Immature natural killer cell (primary cell): Measurements from ENCODE around the gene AIG1. TPM values are rescaled to one million over a fixed set of nuclear protein-coding genes. Genes with fewer than 3 reads are reported as not detected.
"Not testable (repeated sequence)": the region's sequence is repeated elsewhere in the genome, so short reads cannot be mapped to it uniquely, and the experiment has no call there.

Experiments
- DNase-seq, 3 donors: peaks; one replicate each; pipeline ENCODE4 v3.0.0; 2022; ENCODE audit warnings: mixed read lengths in 1 of 3
- H3K27ac Mint-ChIP-seq, 6 donors: one replicate each; pipeline ENCODE4 v1.8.0; 2020; ENCODE audit warnings: mixed read lengths in 6 of 6, mild to moderate bottlenecking in 5 of 6, inconsistent platforms in 4 of 6, moderate library complexity in 3 of 6
- H3K27me3 Mint-ChIP-seq, 3 donors: one replicate each; pipeline ENCODE4 v1.8.0; 2020 to 2021; ENCODE audit warnings: low read depth in 3 of 3, mild to moderate bottlenecking in 3 of 3, mixed read lengths in 3 of 3, moderate library complexity in 3 of 3, inconsistent platforms in 1 of 3
- H3K36me3 Mint-ChIP-seq, 3 donors: one replicate each; pipeline ENCODE4 v1.8.0; 2020; ENCODE audit warnings: mixed read lengths in 3 of 3, inconsistent platforms in 2 of 3, mild to moderate bottlenecking in 2 of 3
- H3K4me1 Mint-ChIP-seq, 2 donors: one replicate each; pipeline ENCODE4 v1.8.0; 2020; ENCODE audit warnings: inconsistent platforms in 2 of 2, mild to moderate bottlenecking in 2 of 2, mixed read lengths in 2 of 2, moderate library complexity in 1 of 2
- H3K4me3 Mint-ChIP-seq, 5 donors: one replicate each; pipeline ENCODE4 v1.8.0; 2020; ENCODE audit warnings: mild to moderate bottlenecking in 5 of 5, mixed read lengths in 5 of 5, inconsistent platforms in 3 of 5, moderate library complexity in 3 of 5
- H3K9me3 Mint-ChIP-seq, 6 donors: one replicate each; pipeline ENCODE4 v1.8.0; 2020; ENCODE audit warnings: mild to moderate bottlenecking in 6 of 6, mixed read lengths in 6 of 6, inconsistent platforms in 4 of 6, moderate library complexity in 3 of 6
- polyA plus RNA-seq, 3 donors: library from polyadenylated mRNA; unstranded; fragments of 300-500 nt; fragmentation: Illumina TruSeq; gene quantifications; one replicate each; pipeline ENCODE4 v1.2.3, GENCODE V29; 2021

The AIG1 gene
- polyA plus RNA-seq, 3 donors from 2014 or later: 4.6 to 17.8 (median 12.3) TPM

DNA sequence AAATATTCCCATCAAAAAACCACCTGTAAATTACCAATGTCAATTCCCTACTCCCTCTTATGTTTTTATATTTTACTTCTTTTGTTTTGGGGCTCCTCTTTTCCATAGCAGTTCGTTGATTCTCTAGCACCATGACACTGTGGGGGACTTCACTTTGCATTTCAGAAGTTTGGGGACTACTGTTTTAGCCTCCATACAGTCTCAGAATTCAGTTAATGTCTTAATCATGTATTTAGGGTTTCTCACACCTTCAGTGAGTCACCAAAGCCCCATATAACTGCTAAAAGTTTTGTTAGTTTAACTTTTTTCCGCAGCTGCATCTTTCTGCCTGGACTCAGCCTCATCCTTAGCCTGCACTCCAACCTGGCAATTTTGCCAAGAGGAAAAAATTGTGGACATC lies 20.7 kb upstream of the AIG1 start:
- Mint-ChIP-seq H3K4me1 (no peaks in the 10 kb centered on the region), H3K4me3 (no peak overlapping the region), H3K27me3 (peaks cover 3 to 23% (median 5%) of the 10 kb centered on the region in 3 donors), H3K36me3 (peaks cover 0 to 3% (median 0%) of the 10 kb centered on the region in 3 donors), H3K9me3 (peaks cover 0 to 2% (median 0%) of the 10 kb centered on the region in 6 donors), H3K27ac (no peak overlapping the region)
- no peak for DNase-seq

DNA sequence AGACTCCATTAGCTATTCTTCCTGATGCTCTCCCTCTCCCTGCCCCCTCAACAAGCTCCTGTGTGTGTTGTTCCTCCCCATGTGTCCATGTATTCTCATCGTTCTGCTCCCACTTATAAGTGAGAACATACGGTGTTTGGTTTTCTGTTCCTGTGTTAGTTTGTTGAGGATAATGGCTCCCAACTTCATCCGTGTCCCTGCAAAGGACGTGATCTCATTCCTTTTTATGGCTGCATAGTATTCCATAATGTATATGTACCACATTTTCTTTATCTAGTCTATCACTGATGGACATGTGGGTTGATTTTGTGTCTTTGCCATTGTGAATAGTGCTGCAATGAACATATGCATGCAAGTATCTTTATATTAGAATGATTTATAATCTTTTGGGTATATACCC lies 16.3 kb upstream of the AIG1 start:
- not testable (repeated sequence) for DNase-seq, H3K27ac Mint-ChIP-seq, H3K4me3 Mint-ChIP-seq, H3K4me1 Mint-ChIP-seq, H3K36me3 Mint-ChIP-seq, H3K9me3 Mint-ChIP-seq
- peaks cover 9 to 23% (median 10%) of the 10 kb centered on the region in 3 donors for H3K27me3 Mint-ChIP-seq

DNA sequence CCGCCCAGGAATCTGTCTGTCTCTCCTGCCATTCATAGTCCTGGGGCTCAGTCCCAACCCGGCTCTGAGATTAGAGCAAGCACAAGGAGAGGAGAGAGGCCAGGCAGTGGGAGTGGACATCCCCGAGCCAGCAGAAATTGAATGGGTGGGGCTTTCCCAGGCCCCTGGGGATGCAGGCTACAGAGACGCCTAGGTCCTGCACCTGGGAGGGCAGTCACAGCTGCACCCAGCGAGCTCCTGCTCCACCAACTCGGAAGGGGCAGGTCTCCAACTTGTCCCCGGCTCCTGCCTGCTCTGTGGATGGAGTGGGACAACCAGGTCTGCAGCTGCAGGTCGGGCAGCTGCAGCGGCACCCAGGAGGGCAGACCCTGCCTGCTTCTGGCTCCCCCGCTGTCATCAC lies 11.1 kb upstream of the AIG1 start:
- no peak for DNase-seq
- H3K4me3 Mint-ChIP-seq: no peak overlapping the region
- no peak overlapping the region for H3K27ac Mint-ChIP-seq

DNA sequence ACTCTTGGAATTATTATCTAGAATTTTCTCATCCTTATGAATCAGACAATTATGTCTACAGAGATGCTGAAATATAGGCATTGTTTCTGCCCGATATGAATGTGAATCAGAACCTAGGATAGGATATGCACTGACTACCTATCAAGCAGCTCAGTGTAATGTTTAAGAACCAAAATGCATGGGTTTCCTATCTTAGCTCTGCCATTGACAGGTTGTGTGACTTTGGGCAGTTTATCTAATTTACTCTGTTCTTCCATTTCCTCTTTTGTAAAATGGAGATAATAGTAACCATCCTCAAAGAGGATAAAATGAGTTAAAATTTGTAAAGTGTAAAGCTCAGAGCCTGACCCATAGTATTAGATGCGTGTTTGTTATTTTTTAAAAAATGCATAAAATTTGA lies 10.2 kb upstream of the AIG1 start:
- Mint-ChIP-seq H3K4me1 (no peaks in the 10 kb centered on the region), H3K4me3 (no peak overlapping the region), H3K36me3 (no peaks in the 10 kb centered on the region), H3K27me3 (peaks cover 6 to 11% (median 7%) of the 10 kb centered on the region in 3 donors), H3K9me3 (no peaks in the 10 kb centered on the region), H3K27ac (no peak overlapping the region)
- no peak for DNase-seq

More for the DNA sequence above, 11.1 kb upstream of the AIG1 start:
- Mint-ChIP-seq H3K4me1 (no peaks in the 10 kb centered on the region), H3K36me3 (no peaks in the 10 kb centered on the region), H3K27me3 (peaks cover 7 to 18% (median 9%) of the 10 kb centered on the region in 3 donors), H3K9me3 (no peaks in the 10 kb centered on the region)

DNA sequence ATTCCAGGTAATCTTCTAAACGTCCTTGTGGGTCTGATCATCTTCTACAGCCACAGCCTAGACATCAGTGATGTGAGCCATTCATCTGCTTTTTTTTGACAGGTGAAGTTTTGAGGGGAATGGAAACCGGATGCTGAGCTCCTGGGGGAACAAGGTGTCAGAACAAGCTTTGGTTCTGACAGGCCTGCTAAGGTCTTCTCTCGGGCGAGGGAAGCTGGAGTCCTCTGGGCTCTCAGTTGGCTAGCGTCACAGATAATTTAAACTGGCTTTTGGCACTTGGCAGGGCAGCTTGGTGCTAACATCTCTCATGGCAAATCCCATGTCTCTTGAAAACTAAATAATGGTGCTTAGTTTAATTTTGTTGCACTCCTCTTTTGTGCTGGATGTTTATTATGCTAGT lies 8.4 kb upstream of the AIG1 start:
- Mint-ChIP-seq H3K27ac (no peak overlapping the region), H3K27me3 (peaks cover 2 to 6% (median 5%) of the 10 kb centered on the region in 3 donors), H3K4me1 (no peaks in the 10 kb centered on the region), H3K9me3 (no peaks in the 10 kb centered on the region), H3K4me3 (no peak overlapping the region), H3K36me3 (no peaks in the 10 kb centered on the region)
- no peak for DNase-seq

DNA sequence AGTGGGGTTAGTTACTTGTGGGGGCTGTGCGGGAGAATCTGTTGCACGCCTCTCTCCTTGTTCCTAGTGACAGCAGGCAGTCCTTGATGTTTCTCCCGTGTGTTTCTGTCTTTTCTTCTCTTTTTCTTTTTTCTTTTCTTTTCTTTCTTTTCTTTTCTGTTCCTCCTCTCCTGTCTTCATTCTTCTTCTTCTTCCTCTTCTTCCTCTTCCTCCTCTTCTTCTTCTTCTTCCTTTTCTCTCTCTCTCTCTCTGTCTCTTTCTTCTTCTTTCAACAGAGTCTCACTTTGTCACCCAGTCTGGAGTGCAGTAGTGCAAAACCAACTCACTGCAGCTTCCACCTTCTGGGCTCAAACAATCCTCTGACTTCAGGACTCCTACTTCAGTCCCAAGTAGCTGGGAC lies 6.8 kb upstream of the AIG1 start:
- DNase-seq: no peak
- Mint-ChIP-seq H3K36me3 (no peaks in the 10 kb centered on the region), H3K4me1 (peaks cover 0 to 1% of the 10 kb centered on the region in 2 donors), H3K27ac (no peak overlapping the region), H3K4me3 (no peak overlapping the region), H3K9me3 (no peaks in the 10 kb centered on the region), H3K27me3 (peaks cover 0 to 5% (median 4%) of the 10 kb centered on the region in 3 donors)

DNA sequence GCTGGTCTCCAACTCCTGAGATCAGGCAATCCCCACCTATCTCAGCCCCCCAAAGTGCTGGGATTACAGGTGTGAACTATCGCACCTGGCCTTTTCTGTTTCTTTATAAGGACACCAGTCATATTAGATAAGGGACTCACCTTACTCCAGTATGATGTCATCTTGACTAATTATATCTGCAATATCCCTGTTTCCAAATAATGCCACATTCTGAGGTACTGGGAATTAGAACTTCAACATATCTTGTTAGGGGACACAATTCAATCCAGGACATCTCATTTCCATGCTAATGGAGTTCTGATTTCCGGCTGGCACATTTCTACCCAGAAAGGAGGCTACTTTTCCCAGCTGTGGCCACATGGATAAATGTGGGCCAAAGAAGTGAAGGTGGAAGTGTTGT lies 6.4 kb upstream of the AIG1 start:
- no peak for DNase-seq
- peaks cover 0 to 4% (median 3%) of the 10 kb centered on the region in 3 donors for H3K27me3 Mint-ChIP-seq
- no peak overlapping the region for H3K27ac Mint-ChIP-seq
- peaks cover 1 to 6% of the 10 kb centered on the region in 2 donors for H3K4me1 Mint-ChIP-seq
- H3K4me3 Mint-ChIP-seq: no peak overlapping the region
- H3K36me3 Mint-ChIP-seq: no peaks in the 10 kb centered on the region
- H3K9me3 Mint-ChIP-seq: no peaks in the 10 kb centered on the region

DNA sequence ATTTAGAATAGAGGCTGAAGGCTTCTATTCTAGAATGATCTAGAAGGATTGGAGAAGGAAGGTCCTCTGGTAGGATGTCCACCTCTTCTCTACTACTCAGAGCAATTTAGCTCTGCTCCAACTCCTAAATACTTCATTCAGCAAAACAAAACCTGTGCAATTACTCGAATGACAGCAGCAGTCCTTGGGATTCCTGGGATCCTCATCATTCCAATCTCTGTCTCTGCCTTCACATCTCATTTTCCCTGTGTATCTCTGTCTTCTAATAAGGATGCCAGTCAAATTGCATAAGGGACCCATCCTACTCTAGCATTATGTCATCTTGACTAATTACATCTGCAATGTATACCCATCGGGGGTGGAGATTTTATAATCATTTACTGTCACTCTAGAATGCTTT lies 5.5 kb upstream of the AIG1 start:
- Mint-ChIP-seq H3K27me3 (peaks cover 3 to 7% (median 6%) of the 10 kb centered on the region in 3 donors), H3K4me1 (peaks cover 9 to 15% of the 10 kb centered on the region in 2 donors), H3K27ac (no peak overlapping the region), H3K36me3 (no peaks in the 10 kb centered on the region), H3K9me3 (no peaks in the 10 kb centered on the region), H3K4me3 (no peak overlapping the region)
- no peak for DNase-seq

DNA sequence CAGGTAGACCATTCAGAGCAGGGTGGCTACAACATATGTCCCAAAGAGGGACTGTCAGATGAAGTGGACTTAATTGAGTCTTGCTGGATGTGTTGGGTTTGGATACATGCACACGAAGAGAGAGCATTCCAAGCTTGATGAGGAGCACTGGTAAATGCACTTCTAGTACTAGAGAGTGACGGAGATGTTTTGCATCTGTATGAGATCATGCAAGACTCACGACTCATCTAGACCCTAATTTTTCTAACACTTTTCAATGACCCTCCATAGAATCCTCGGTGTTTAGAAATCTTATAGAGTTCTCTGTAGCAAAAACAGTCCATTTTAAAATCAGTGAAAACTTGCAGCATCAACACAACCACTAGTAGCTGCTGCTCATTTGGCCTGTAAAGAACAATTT lies 4.8 kb upstream of the AIG1 start:
- Mint-ChIP-seq H3K27ac (no peak overlapping the region), H3K4me3 (no peak overlapping the region), H3K36me3 (no peaks in the 10 kb centered on the region), H3K4me1 (peaks cover 13 to 18% of the 10 kb centered on the region in 2 donors), H3K27me3 (peaks cover 7 to 12% (median 11%) of the 10 kb centered on the region in 3 donors), H3K9me3 (no peaks in the 10 kb centered on the region)
- DNase-seq: no peak

DNA sequence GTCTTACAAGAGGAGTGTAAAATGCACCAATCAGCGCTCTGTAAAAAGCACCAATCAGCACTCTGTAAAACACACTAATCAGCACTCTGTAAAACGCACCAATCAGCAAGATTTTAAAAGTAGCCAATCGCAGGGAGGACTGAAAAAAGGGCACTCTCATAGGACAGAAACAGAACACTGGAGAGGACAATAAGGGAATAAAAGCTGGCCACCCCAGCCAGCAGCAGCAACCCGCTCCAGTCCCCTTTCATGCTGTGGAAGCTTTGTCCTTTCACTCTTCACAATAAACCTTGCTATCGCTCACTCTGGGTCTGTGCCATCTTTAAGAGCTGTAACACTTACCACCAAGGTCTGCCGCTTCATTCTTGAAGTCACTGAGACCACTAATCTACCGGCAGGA lies 1.7 kb upstream of the AIG1 start:
- peak overlapping the region in 4 of 5 donors; percentile 24 to 91 (median 54) for H3K4me3 Mint-ChIP-seq
- peaks cover 22 to 28% of the 10 kb centered on the region in 2 donors for H3K4me1 Mint-ChIP-seq
- H3K9me3 Mint-ChIP-seq: no peaks in the 10 kb centered on the region
- H3K27ac Mint-ChIP-seq: peak overlapping the region in 5 of 6 donors; percentile 7 to 91 (median 64)
- H3K27me3 Mint-ChIP-seq: peaks cover 11 to 17% (median 14%) of the 10 kb centered on the region in 3 donors
- DNase-seq: no peak
- H3K36me3 Mint-ChIP-seq: peaks cover 0 to under 1% (median 0%) of the 10 kb centered on the region in 3 donors

DNA sequence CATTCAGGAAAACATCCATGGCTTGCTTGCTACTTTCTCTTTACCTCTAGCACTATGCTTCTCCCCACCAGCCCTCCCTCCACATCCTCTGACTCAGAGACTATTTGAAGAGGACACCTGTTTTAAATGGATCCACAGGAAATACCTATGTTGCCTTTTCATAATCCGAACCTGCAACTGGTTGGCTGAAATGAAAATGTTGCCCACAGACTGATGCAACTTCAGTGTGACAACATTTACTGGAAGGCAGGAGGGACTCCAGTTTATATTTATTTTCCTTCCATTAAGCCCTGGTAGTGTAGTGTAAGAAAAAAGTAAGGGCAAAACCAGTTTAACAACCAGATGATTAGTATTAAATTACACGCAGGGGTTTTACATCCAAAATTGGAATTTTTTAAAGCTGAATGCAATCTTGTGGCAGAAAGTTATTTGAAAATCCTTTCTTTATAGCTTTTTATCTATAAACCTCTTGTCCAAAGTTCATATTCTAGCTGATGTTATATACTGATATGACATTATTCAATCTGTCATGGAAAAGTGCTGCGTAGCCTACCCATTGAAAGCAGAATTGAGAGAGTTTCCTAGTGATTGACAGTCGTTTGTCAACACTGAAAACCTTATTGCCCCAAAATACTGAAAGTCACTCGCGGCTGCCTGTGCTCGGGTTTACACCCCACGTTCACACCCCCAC lies 881 bp upstream of the AIG1 start:
- Mint-ChIP-seq H3K36me3 (peaks cover 0 to 3% (median 0%) of the 10 kb centered on the region in 3 donors), H3K4me3 (peak overlapping the region; percentile 89 to 94 (median 92)), H3K27ac (peak overlapping the region; percentile 85 to 93 (median 92)), H3K9me3 (no peaks in the 10 kb centered on the region), H3K4me1 (peaks cover 22 to 28% of the 10 kb centered on the region in 2 donors), H3K27me3 (peaks cover 11 to 17% (median 14%) of the 10 kb centered on the region in 3 donors)
- peak in 1 of 3 donors; percentile 9 for DNase-seq

DNA sequence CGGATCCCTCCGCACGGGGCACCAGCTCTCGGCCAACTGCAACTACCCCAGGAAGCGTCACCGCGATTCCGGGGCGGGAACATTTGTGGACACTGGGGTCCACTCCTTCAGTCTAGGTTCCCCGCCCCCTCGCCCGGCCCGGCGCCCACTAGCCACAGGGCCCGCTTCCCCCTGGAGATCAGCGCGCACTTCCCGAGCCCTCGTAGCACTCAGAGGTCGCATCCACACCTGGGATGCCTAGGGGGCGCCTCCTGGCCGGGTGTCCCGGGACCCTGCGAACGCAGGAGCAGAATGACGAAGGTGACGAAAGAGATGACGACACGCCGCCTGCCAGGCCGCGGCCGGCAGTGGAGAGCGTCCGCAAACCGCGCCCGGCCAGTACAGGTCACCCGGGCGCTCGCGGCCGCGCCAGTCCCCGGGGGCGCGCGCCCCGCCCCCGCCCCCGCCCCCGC lies 309 bp upstream of the AIG1 start:
- peak overlapping the region; percentile 89 to 94 (median 92) for H3K4me3 Mint-ChIP-seq
- no peaks in the 10 kb centered on the region for H3K9me3 Mint-ChIP-seq
- peak overlapping the region; percentile 85 to 93 (median 92) for H3K27ac Mint-ChIP-seq

DNA sequence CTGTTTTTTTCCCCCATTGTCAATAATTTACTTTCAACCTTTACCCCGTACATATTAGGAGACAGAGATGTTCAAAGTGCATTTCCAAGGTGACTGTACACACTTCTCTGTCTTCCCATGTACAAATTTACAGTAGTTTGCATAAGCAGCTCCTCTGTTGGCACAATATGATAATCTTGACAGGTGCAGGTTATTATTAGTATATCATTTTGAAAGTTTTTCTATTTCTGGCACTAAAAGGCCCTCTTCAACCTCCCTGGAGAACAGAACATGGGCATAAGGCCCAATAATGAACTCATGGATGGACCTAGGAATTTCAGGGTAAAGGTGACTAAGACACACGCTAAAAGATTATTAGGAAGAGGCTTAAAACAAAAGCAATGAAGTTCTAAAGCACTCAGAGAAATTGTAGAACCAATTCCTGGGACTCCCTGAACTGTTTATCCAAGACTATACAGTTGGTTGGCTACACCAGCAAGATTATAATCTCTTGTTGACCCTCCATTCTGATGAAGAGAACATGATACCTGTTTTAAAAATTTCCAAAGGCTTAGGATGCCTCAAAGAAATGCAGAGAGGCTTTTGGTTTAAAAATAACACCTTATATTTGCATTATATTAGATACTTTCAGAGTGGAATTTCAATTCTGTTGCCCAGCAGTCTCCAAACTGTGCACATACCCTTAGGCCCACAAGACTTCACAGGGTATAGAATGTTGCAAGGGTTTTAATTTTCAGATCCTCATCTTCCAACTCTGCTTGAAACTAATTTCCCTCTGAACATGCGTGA lies 1.1 kb downstream of the AIG1 start:
- Mint-ChIP-seq H3K4me1 (peaks cover 22 to 28% of the 10 kb centered on the region in 2 donors), H3K9me3 (no peaks in the 10 kb centered on the region), H3K27ac (peak overlapping the region; percentile 73 to 91 (median 83)), H3K27me3 (peaks cover 11 to 17% (median 14%) of the 10 kb centered on the region in 3 donors), H3K4me3 (peak overlapping the region; percentile 87 to 91 (median 89)), H3K36me3 (peaks cover 0 to 3% (median 0%) of the 10 kb centered on the region in 3 donors)
- DNase-seq: no peak

More for the DNA sequence above, 309 bp upstream of the AIG1 start:
- peak; percentile 84 to 85 (median 84) for DNase-seq
- peaks cover 22 to 28% of the 10 kb centered on the region in 2 donors for H3K4me1 Mint-ChIP-seq
- peaks cover 11 to 17% (median 14%) of the 10 kb centered on the region in 3 donors for H3K27me3 Mint-ChIP-seq
- peaks cover 0 to 3% (median 0%) of the 10 kb centered on the region in 3 donors for H3K36me3 Mint-ChIP-seq

DNA sequence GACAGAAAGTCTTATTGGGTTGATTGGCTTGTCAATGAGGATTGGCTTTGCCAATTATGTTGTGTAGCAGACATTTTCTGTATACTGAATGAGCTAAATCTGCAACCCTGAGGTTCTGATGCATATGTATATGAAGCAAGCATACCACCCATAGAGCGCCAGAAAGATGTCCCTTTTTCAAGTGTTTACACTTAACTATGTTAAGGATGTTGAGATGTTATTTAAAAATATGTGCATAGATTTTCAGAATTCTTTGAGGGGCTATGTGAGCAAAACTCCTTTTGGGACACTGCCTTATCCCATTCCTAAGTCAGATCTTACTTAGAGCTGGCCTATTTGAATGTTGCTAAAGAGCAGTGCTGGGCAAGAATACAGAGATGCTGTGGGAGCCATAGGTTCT lies 1.9 kb downstream of the AIG1 start:
- Mint-ChIP-seq H3K9me3 (no peaks in the 10 kb centered on the region), H3K27ac (peak overlapping the region in 1 of 6 donors; percentile 73), H3K4me1 (peaks cover 22 to 28% of the 10 kb centered on the region in 2 donors), H3K36me3 (peaks cover 0 to 3% (median 0%) of the 10 kb centered on the region in 3 donors), H3K4me3 (peak overlapping the region in 4 of 5 donors; percentile 37 to 91 (median 64)), H3K27me3 (peaks cover 12 to 17% (median 14%) of the 10 kb centered on the region in 3 donors)
- DNase-seq: no peak
